GM19467 (cell line): ENCODE data around the gene RAD51AP1.
"Not testable (repeated sequence)": the region's sequence is repeated elsewhere in the genome, so short reads cannot be mapped to it uniquely, and the experiment has no call there.

Source experiments
- ATAC-seq: cut with Tn5 transposase; IDR thresholded peaks from one replicate; pipeline ENCODE4 v1.9.1; 2021; ENCODE audit warnings: mild to moderate bottlenecking, moderate library complexity; ENCODE audit not compliant: unreplicated experiment

Gene RAD51AP1, protein sequence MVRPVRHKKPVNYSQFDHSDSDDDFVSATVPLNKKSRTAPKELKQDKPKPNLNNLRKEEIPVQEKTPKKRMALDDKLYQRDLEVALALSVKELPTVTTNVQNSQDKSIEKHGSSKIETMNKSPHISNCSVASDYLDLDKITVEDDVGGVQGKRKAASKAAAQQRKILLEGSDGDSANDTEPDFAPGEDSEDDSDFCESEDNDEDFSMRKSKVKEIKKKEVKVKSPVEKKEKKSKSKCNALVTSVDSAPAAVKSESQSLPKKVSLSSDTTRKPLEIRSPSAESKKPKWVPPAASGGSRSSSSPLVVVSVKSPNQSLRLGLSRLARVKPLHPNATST

DNA sequence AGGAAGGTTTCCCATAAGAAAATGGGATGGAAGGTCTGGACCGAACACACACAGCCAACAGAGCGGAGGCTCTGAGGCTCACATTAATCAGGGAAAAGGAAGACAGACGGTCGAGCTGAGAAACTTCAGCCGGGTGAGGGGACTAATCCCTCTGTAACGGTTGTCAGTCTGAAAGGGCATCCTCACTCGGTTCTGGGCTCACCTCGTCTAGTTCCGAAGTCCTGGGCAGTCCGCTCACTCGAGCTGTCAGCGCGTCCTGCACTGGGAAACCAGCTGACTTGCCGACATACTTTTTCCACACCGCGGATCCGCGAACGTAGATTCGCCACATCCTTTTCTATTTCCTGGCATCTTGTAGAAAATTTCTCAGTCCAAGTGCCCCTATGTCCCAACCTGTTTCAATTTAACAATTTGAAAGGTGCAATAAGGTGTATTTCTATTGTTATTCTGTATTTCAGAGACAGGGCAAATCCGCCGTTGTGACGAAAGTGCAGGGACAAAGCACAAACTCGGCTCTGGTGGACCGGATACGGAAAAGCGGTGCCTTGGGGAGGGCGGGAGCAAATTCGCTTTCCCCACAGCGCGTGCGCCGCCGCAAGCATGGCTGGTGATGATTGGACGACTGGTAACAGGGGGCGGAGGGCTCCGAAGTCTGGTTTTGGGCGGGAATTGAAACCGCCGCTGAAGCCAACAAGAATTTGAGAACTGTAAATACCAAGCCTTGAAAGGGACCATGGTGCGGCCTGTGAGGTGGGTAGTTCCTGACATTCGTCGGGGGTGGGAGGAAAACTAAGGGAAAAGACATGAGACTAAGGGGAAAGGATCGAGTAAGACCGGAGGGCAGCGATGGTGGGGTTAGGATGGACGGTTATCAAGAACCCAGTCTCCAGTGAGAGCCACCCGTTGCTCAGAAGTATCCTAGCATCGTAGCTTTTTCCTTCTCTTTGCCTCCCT is at the start of gene RAD51AP1:
RAD51AP1 (plus strand) TSS at position 684 of the 954 bp plus-strand sequence; CDS start at position 734, 50 bp downstream.
- ATAC-seq: peak; percentile 79

DNA sequence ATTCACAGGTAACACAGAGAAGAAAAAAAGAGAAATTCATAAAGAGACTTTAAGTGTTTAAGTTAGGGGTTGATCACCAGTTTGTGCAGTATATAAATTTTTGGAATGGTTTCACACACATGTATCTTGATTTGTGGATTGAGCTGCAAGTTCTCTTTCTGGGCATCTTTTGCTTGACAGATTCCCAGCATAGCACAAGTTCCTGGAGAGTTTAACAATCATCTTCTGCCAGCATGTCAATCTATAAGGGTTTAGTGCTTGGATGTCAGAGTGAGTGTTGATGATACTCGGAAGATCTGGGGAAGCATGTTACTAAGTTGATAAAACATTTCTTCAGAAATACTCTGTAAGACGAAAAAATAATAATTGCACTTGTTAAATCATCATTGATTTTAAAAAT is 49.1 kb upstream of the RAD51AP1 start:
- ATAC-seq: no peak

DNA sequence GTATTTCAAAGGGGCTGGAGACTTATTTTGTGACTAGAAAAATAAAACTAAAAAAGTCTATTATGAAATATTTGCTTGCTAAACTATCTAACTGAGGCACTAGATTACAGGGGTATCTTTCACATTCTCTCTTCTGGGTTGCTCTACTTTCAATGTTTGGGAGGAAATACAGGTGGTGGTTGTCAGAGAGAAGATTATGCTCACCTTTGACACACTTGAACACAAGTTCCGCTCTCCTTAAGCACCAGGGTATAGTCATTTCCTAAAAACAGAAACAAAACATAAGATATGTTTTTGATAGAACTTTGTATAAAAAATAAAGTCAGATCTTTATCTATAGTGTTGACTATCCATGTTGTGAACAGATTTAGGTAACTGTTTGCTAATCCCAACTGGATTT is 47.7 kb upstream of the RAD51AP1 start:
- no peak for ATAC-seq

DNA sequence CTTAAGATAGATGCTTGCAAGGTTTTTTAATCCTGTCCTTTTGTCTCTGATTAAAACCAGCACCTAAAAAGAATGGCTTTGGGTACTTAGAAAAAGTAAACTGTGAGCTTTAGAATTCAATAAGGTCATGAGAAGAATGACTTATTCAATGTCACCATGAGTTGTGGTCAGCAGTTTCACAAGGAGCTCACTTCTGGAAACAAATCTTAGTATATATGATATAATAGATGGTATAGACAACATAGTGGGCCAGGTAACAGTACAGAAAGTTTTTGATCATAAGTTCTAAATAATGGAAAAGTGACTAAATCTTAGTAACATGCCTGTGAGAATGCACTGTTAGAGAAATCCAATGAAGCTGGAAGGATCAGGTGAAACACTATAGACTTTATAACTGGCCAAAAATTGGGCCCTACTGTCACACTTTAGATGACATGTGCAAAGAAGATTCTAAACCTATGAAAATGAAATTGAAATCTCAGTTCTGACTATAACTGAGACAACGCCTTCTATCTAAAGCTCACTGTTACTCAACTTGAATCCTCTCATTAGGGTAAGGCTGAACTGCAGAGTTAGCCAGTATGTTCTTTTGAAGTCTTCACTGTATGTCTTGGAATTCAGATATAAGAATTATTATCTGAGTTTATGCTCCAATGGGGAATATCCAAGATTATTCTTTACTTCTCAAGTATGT is 42.4 kb upstream of the RAD51AP1 start:
- ATAC-seq: no peak

DNA sequence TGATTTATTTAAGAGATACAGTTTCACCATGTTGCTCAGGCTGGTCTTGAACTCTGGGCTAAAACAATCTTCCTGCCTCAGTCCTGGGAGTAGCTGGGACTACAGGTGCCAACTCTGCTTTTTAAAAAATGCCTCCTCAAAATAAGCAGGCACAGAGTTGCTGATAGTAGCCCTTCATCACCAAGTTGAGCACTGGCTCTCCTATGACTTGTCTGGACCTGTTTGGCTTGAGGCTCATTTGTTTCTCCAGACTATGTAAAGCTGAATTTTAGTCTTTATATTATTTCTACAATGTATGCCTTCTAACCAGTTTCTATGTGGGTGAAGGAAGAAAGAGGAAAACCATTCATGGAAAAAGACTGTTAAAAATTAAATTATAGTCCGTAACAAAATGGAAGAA is 39.5 kb upstream of the RAD51AP1 start:
- no peak for ATAC-seq

DNA sequence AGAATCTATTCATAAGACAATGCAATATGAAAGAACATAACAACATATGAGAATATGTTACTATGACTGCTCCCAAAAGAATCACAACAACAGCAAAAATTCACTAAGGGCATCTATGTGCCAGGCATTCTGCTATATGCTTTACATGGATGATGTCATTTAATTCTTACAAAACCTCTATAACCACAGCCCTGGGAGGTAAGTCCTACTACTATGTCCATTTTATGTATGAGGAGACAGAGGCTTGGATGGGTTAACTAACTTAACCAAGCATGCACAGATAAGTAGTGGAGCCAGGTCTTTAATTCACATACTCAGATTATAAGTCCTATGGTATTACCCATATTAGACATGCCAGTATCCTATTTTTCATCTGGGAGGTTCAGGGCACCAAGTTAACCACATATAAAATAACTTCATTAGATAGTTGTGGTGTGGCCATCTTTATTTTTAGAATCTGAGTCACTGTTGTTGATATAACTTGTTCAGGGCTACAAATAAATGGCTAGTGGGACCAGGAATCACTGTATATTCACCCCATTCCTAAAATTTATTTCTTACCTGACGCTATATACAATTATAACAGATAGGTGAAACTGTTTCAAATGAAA is 33.2 kb upstream of the RAD51AP1 start:
- no peak for ATAC-seq

DNA sequence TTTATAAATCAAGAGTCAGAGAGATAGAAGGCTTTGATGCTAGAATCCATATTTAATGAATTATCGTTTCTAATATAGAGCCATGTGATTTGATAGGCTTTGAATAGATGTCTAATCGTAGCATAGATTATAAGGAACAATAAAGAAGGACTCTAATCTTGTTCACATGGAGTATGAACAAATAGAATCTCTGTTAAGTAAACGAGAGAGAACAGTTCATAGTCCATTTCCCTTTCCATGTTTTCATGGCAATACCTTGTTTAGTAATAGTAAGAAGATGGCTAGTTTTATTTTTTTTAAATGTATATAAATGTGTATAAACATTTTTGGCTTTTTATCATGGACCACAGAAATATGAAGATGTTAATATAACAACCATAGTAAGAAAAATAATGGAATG is 32.3 kb upstream of the RAD51AP1 start:
- no peak for ATAC-seq

DNA sequence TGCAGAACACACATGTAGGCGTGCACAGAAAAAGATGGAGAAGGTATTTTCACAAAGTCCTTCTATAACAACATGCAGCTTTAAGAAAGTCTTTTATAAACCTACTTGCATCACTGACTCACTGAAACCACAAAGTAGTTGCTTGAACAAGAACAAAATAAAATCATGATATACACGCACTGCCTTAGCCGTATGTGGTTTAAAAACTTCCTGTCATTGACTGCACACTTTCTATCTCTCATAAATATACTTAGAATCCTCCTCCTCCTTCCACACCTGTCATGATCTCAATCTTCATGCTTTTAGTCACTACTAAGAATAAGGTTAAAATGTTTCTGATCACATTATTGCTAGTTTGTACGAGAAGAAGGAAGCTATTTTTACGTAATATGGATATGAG is 31.8 kb upstream of the RAD51AP1 start:
- peak; percentile 88 for ATAC-seq

DNA sequence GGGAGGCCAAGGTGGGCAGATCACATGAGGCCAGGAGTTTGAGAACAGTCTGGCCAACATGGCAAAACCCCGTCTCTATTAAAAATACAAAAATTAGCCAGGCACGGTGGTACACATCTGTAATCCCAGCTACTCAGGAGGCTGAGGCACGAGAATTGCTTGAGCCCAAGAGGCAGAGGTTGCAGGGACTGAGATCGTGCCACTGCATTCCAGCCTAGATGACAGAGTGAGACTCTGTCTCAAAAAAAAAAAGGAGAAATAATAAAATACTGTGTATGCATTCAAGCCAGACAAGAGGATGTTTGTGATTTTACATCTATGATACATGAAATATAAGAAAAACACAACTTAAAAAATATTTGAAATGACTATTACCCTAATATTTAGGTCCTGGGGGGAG is 30.2 kb upstream of the RAD51AP1 start:
- ATAC-seq: not testable (repeated sequence)

DNA sequence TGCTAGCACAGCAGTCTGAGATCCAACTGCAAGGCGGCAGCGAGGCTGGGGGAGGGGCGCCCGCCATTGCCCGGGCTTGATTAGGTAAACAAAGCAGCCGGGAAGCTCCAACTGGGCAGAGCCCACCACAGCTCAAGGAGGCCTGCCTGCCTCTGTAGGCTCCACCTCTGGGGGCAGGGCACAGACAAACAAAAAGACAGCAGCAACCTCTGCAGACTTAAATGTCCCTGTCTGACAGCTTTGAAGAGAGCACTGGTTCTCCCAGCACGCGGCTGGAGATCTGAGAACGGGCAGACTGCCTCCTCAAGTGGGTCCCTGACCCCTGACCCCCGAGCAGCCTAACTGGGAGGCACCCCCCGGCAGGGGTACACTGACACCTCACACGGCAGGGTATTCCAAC is 29.4 kb upstream of the RAD51AP1 start:
- ATAC-seq: not testable (repeated sequence)

DNA sequence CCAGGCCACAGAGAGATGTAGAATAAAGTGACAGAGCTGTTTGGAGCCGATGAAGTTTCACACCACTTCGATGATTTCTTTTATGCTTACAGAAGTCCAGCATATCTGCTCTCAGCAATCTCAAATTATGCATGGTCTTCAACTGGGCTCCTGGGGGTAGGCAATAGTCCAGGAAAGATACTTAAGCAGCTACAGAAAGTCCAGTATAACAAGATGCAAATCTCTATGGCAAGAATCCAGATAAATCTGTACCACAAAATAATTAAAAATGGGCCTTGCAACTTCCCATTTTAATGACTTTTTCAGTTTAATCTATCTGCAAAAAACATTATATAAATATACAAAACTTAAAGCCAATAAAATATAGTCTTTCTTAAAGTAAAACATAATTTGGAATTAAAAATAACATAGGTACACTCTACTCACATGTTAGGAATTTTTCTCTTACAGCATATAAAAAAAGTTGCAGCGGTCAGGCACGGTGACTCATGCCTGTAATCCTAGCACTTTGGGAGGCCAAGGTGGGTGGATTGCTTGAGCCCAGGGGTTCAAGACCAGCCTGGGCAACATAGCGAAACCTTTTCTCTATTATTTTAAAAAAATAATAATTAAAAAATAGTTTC is 20.5 kb upstream of the RAD51AP1 start:
- ATAC-seq: no peak

DNA sequence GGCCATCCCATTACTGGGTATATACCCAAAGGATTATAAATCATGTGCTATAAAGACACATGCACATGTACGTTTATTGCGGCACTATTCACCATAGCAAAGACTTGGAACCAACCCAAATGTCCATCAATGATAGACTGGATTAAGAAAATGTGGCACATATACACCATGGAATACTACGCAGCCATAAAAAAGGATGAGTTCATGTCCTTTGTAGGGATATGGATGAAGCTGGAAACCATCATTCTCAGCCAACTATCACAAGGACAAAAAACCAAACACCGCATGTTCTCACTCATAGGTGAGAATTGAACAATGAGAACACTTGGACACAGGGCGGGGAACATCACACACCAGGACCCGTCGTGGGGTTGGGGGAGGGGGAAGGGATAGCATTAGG is 15.2 kb upstream of the RAD51AP1 start:
- ATAC-seq: not testable (repeated sequence)

DNA sequence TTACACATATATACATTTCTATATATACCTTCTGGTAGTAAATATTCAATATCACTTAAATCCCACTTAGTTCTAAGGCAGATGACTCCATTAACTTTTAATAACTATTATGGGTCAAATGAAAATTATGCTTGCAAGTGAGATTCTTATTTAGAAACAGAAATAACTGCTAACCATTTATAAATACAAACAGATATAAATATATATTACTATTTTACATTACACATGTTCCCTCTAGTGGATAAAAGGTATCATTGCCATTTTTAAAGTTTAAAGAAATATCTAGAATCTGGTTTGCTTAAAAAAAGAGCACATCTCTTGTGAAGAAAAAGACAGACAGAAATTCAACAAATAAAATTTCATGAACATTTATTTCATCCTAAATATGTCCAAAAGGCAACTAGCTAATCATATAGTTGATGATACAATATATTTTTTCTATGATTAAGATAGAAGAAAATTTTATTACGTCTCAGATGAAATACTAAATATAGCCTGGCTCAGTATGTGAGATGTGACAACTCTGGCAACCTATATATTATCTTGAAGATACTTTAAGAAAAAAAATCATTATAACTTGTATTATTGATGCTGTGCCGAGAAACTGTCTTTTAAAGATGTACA is 11.7 kb upstream of the RAD51AP1 start:
- no peak for ATAC-seq

DNA sequence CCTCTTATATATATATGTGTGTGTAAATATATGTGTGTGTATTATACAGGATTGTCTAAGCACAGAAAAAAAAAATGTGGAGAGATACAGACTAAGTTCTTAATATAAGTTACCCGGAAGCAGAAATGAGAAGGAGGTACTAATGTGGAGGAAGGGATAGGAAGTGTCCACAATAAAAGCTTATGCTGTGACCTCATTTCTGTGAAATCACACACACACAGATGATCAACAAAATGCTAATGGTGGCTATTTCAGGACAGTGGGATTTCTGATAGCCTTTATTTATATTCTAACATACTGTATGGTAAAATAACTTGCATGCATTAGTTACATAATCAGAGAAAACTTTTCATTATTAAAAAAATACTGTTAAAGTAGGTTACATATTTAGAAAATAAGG is 8.5 kb upstream of the RAD51AP1 start:
- no peak for ATAC-seq

DNA sequence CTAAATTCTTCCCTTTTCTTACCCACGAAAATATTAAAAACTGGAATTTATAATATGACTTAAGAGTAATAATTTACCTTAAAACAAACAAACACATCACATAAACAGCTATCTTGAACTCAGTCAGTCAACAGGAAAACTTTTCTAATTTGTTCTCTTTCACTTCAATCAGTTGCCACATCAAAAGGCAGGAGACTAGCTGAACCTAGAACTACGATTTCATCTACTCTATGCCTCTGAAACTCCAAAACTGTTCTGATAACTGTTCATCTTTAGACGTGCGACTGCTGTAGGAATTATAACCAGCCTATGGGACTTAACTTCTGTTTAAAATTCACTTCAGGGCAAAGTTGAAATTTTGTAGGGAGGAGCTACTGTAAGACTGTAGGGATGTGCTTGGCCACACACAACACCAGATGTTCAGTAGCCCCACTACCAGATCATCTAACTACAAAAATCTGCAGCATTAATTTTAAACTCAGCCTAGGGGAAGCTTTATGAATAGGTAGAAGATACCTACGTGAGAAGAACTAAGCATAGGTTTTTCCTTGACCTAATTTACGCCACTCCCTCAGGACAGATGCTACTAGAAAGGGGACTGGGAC is 7.6 kb upstream of the RAD51AP1 start:
- no peak for ATAC-seq

DNA sequence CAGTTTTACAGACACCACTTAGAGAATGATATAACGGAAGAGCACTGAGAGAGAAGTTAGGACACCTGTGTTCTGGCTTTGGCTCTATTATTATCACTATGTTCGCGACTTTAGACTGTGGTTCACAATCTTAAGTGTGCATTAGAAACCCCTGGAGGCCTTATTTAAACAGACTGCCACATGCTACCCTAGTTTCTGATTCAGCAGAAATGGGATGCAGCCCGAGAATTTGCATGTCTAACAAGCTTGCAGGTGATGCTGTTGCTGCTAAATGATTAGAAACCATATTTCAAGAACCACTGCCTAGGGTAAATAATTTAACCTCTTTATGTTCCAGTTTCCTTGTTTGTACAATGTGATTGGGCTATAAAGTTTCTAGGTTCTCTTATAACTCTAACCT is 3.6 kb upstream of the RAD51AP1 start:
- no peak for ATAC-seq

DNA sequence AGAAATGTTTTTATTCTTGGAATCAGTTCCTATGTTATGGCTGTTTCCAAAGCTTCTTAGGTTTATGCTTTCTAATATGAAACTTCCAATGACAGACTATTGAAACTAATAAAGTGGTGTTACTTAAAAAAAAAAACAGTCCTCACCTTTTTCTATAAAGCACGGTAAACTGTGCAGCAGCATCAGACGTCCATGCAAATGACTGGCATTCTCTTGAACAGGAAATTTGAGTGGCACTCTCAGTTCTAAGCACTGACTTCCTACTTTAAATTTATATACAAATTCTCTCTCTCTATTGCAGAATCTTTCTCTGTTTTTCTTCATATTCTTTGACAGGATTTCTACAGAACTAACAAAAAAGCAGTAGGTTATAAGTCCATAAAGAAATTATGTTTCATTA is 2.8 kb upstream of the RAD51AP1 start:
- ATAC-seq: no peak

DNA sequence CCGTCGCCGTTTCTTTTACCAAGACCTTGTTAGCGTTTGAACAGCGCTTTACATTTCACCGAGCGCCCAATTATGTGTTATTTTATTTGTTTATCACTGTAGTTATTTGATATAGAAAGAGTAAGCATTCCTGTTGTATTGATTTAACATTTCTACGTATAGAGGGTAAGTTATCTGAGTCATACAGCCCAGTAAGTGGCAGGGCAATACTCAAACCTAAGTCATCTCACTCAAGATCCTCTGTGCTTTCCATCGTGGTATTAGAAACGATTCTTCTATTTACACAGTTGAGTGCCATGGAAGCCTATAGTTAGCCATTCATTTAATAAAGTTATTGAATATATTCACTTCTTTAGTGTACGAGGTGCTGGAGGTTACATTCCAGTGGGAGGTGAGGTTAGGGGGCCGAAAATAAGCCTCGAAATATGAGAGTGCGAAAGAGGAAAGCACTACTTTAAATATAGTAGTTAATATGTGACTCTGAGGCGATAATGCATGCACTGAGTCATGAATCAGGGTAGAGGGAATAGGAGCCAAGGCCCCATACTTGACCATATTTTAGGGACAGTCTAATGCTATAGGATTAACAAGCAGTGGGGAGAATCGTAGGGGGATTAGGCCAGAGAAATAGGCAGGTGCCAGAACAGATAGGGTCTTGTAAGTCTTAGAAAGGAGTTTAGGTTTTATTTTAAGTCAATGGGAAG is 629 bp downstream of the RAD51AP1 start:
- no peak for ATAC-seq

DNA sequence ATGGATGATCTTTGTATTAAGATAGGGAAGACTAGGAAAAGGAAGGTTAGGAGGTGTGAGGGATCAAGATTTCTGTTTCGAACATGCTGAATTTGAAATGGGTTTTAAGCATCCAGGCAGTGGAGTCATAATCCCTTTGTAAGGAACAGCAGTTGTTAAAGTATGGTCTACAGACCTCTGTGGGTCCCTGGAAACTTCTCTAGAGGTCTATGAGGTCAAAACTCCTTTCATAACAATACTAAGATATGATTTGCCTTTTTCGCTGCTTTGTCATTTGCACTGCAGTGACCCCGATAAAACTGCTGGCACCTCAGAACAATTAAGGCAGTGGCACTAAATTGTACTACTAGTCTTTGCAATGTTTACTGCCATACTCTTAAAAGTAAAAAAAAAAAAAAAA is 1.5 kb downstream of the RAD51AP1 start:
- ATAC-seq: no peak
